Fibroblast of the conjunctiva (primary cell): ENCODE results near the gene ZNF469.
"Not testable (repeated sequence)": the region's sequence is repeated elsewhere in the genome, so short reads cannot be mapped to it uniquely, and the experiment has no call there.

Experiments
- DNase-seq: peaks from one replicate; pipeline ENCODE4 v3.0.0-alpha.2; 2010; ENCODE audit warnings: low read depth

The ZNF469 gene

GRCh38 chr16:88393034-88393433, 10.3 kb downstream of the ZNF469 start:
- no peak for DNase-seq

GRCh38 chr16:88393571-88393970, 10.8 kb downstream of the ZNF469 start:
- DNase-seq = no peak

- DNase-seq = no peak
Measured at GRCh38 chr16:88394426-88394825, 11.7 kb downstream of the ZNF469 start.

- no peak for DNase-seq
Measured at GRCh38 chr16:88395669-88396584, 13.2 kb downstream of the ZNF469 start.

GRCh38 chr16:88398170-88398873, 15.6 kb downstream of the ZNF469 start:
- DNase-seq = no peak

- no peak for DNase-seq
Measured at GRCh38 chr16:88398874-88399178, 16.1 kb downstream of the ZNF469 start.

GRCh38 chr16:88400186-88400585, 17.4 kb downstream of the ZNF469 start:
- no peak for DNase-seq

GRCh38 chr16:88401604-88402246, 19.0 kb downstream of the ZNF469 start:
- no peak for DNase-seq

GRCh38 chr16:88402551-88403240, 19.9 kb downstream of the ZNF469 start:
- no peak for DNase-seq

GRCh38 chr16:88403794-88404581, 21.2 kb downstream of the ZNF469 start:
- no peak for DNase-seq

- DNase-seq = no peak
Measured at GRCh38 chr16:88404769-88405168, 22.0 kb downstream of the ZNF469 start.

- peak; percentile 60 for DNase-seq
Measured at GRCh38 chr16:88405216-88406060, 22.7 kb downstream of the ZNF469 start.

GRCh38 chr16:88406096-88407041, 23.6 kb downstream of the ZNF469 start:
- no peak for DNase-seq

- no peak for DNase-seq
Measured at GRCh38 chr16:88407042-88407420, 24.3 kb downstream of the ZNF469 start.

- DNase-seq = no peak
Measured at GRCh38 chr16:88407807-88408206, 25.0 kb downstream of the ZNF469 start.

GRCh38 chr16:88408561-88409142, 25.9 kb downstream of the ZNF469 start:
- DNase-seq = no peak

- DNase-seq = no peak
Measured at GRCh38 chr16:88409296-88410065, 26.7 kb downstream of the ZNF469 start.

- DNase-seq = not testable (repeated sequence)
Measured at GRCh38 chr16:88410297-88410968, 27.7 kb downstream of the ZNF469 start.
